DOHH2 (cell line): ENCODE measurements around the gene PIK3CG.
"Not testable (repeated sequence)": the region's sequence is repeated elsewhere in the genome, so short reads cannot be mapped to it uniquely, and the experiment has no call there.

Source experiments
- H3F3A ChIP-seq: fragments of 200-600 bp; sonication (generic), shearing (Covaris generic); 2 replicates; pipeline ENCODE4 v1.6.0; 2016; ENCODE audit warnings: antibody characterized with exemption, mild to moderate bottlenecking; ENCODE audit not compliant: control insufficient read depth, insufficient read depth
- H3K27ac ChIP-seq: fragments of 200-600 bp; sonication (generic); 2 replicates; pipeline ENCODE4 v1.5.1; 2014; ENCODE audit warnings: low read depth, mild to moderate bottlenecking, low read length, moderate library complexity
- H3K27me3 ChIP-seq: fragments of 200-600 bp; sonication (generic); 2 replicates; pipeline ENCODE4 v1.6.1; 2014; ENCODE audit warnings: mild to moderate bottlenecking, low read length, mixed read lengths; ENCODE audit not compliant: control insufficient read depth
- H3K36me3 ChIP-seq: fragments of 200-600 bp; sonication (generic); 2 replicates; pipeline ENCODE4 v1.6.1; 2014; ENCODE audit warnings: mild to moderate bottlenecking, low read length, moderate library complexity, mixed read lengths; ENCODE audit not compliant: control insufficient read depth
- H3K4me1 ChIP-seq: fragments of 200-600 bp; sonication (generic); 2 replicates; pipeline ENCODE4 v1.6.1; 2014; ENCODE audit warnings: mild to moderate bottlenecking, low read length, mixed read lengths; ENCODE audit not compliant: control insufficient read depth
- H3K4me2 ChIP-seq: fragments of 200-600 bp; sonication (generic); 2 replicates; pipeline ENCODE4 v1.6.0; 2014; ENCODE audit warnings: mild to moderate bottlenecking, low read length, moderate library complexity
- H3K4me3 ChIP-seq: fragments of 200-600 bp; sonication (generic); 2 replicates; pipeline ENCODE4 v1.5.1; 2014; ENCODE audit warnings: mild to moderate bottlenecking, low read length, mixed read lengths
- H3K79me2 ChIP-seq: fragments of 200-600 bp; sonication (generic); 2 replicates; pipeline ENCODE4 v1.6.1; 2014; ENCODE audit warnings: mild to moderate bottlenecking, low read length, mixed read lengths; ENCODE audit not compliant: control insufficient read depth
- H3K9me2 ChIP-seq: fragments of 200-600 bp; sonication (generic); replicated peaks from 2 replicates; pipeline ENCODE4 v1.6.1; 2014; ENCODE audit warnings: mild to moderate bottlenecking, low read length, mixed read lengths; ENCODE audit not compliant: control insufficient read depth
- H3K9me3 ChIP-seq: fragments of 200-600 bp; sonication (generic); 2 replicates; pipeline ENCODE4 v1.6.1; 2014; ENCODE audit warnings: antibody characterized with exemption, low read length, mixed read lengths; ENCODE audit not compliant: control insufficient read depth, insufficient read depth
- H4K20me1 ChIP-seq: fragments of 200-600 bp; sonication (generic); 2 replicates; pipeline ENCODE4 v1.6.0; 2014; ENCODE audit warnings: low read depth, mild to moderate bottlenecking, antibody characterized with exemption, low read length, moderate library complexity; ENCODE audit not compliant: control insufficient read depth, insufficient read depth
- EZH2phosphoT487 ChIP-seq: fragments of 200-600 bp; sonication (generic); IDR thresholded peaks from 2 replicates; pipeline ENCODE4 v1.6.1; 2017; ENCODE audit warnings: borderline replicate concordance, mild to moderate bottlenecking, antibody characterized with exemption, low read length, moderate library complexity, mixed read lengths
- TF ChIP-seq, protein P1 (sequence below): fragments of 200-600 bp; sonication (generic); IDR thresholded peaks from one replicate; pipeline ENCODE4 v1.5.1; 2014; ENCODE audit warnings: antibody characterized with exemption, mild to moderate bottlenecking, low read depth, low read length; ENCODE audit not compliant: poor library complexity, severe bottlenecking

Gene PIK3CG

DNA sequence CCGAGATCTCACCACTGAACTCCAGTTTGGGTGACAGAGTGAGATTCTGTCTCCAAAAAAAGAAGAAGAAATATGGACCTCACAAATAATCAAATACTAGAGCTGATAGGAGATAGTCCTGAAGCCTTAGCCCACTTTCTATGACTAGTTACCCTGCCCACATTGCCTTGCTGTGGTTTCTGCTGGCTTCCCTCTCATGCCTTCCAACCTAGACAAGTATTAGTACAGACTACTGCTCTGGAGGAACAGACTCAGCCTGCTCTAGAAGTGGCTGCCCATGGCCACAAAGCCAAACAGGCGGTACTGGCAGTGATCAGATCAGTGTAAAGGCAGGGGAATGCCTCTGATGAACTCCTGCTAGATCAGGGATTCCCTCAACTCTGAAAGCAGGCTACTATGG lies 89.8 kb downstream of the PIK3CG start:
- Histone ChIP-seq H3K4me3 (no peak overlapping the region), H3K4me1 (peaks cover 42% of the 10 kb centered on the region), H3K27ac (no peak overlapping the region), H3K36me3 (no peaks in the 10 kb centered on the region), H3K4me2 (no peak overlapping the region), H3K9me2 (no peaks in the 10 kb centered on the region), H3K9me3 (peaks cover 5% of the 10 kb centered on the region; the same call in 1 of the 2 replicates), H3K79me2 (no peaks in the 10 kb centered on the region), H3K27me3 (no peaks in the 10 kb centered on the region), H3F3A (no peaks in the 10 kb centered on the region), H4K20me1 (no peaks in the 10 kb centered on the region)
- TF ChIP-seq, protein P1, sequence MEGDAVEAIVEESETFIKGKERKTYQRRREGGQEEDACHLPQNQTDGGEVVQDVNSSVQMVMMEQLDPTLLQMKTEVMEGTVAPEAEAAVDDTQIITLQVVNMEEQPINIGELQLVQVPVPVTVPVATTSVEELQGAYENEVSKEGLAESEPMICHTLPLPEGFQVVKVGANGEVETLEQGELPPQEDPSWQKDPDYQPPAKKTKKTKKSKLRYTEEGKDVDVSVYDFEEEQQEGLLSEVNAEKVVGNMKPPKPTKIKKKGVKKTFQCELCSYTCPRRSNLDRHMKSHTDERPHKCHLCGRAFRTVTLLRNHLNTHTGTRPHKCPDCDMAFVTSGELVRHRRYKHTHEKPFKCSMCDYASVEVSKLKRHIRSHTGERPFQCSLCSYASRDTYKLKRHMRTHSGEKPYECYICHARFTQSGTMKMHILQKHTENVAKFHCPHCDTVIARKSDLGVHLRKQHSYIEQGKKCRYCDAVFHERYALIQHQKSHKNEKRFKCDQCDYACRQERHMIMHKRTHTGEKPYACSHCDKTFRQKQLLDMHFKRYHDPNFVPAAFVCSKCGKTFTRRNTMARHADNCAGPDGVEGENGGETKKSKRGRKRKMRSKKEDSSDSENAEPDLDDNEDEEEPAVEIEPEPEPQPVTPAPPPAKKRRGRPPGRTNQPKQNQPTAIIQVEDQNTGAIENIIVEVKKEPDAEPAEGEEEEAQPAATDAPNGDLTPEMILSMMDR: no peak
- TF ChIP-seq EZH2phosphoT487: no peak

DNA sequence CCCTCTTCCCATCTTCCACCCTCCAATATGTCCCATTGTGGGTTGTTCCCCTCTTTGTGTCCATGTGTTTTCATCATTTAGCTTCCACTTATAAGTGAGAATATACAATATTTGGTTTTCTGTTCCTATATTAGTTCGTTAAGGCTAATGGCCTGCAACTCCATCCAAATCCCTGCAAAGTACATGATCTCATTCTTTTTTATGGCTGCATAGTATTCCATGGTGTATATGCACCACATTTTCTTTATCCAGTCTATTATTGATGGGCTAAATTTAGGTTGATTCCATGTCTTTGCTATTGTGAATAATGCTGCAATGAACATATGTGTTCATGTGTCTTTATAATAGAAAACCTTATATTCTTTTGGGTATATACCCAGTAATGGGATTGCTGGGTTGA lies 90.8 kb downstream of the PIK3CG start:
- H3K4me3 ChIP-seq, H3K4me2 ChIP-seq, H4K20me1 ChIP-seq, H3K27ac ChIP-seq, H3K9me2 ChIP-seq, H3K9me3 ChIP-seq, H3F3A ChIP-seq, H3K27me3 ChIP-seq, H3K79me2 ChIP-seq, H3K36me3 ChIP-seq: not testable (repeated sequence)
- peaks cover 52% of the 10 kb centered on the region for H3K4me1 ChIP-seq
